ENCODE results near the gene AZI2.

Gene AZI2

DNA sequence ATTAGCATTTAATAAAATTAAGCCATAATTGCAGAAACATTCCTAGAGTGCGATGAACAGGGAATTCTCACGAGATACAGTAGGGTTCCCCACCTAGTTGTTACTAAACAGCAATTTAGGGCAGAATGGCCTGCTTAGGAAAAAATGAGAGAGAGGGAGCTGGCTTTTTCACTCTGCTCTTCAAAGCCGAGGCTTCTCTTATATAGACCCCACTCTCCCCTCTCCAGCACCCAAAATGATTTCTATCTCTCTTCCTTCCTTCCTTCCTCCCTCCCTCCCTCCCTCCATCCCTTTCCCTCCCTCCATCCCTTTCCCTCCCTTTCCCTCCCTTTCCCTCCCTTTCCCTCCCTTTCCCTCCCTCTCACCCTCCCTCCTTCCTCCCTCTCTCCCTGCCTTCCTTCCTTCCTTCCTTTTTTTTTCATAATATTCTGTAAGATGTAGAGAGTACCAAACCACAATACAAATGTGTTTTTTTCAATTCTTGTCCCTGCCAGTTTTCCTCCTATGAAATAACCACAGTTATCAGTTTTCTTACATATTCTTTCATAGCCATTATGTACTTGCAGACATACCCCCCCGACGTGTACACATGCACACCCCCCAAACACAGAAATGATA is 48.2 kb downstream of the AZI2 start:
- no peak for DNase-seq

DNA sequence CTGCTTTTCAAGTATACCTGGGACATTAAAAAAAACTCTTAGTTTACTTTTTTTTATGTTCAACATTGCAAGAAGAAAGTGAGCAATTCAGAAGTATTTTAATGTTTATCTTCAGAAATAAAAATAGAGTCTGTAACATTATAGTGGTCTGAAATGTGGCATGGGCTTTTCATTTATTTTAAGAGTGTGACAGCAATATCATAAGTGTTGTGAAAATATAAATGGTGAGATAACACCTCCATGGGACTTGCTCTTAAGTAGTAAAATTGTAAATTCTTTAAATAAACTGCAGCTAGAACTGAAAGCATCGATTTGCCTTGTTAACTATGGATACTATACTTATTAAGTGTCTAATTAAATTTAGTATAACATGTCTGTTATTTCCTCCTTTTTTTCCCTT is 48.9 kb downstream of the AZI2 start:
- no peak for DNase-seq

DNA sequence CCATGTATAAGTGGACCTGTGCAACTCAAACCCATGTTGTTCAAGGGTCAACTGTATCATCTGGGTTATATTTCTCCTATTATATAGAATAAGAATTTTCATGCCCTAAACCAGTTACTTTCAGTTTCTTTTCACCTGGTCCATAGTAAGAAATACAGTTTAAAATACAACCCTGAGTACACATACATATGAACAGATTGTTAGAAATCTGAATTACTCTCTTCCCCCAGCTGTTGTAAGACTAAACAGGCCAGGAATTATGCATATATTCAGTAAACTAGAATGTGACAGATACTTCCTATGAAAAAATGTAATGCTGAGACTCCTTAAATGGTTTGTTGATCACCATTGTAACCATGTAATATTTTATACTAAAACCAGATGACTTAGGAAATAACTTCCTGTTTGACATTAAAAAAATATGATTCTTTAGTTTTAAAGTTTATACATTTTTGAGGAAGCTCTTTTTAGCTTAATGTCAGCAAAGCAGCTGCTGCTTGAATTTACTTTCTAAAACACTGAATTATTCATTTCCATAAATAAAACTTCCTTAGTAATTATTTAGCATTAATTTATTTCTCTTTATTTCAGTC is 52.6 kb downstream of the AZI2 start:
- no peak for DNase-seq

DNA sequence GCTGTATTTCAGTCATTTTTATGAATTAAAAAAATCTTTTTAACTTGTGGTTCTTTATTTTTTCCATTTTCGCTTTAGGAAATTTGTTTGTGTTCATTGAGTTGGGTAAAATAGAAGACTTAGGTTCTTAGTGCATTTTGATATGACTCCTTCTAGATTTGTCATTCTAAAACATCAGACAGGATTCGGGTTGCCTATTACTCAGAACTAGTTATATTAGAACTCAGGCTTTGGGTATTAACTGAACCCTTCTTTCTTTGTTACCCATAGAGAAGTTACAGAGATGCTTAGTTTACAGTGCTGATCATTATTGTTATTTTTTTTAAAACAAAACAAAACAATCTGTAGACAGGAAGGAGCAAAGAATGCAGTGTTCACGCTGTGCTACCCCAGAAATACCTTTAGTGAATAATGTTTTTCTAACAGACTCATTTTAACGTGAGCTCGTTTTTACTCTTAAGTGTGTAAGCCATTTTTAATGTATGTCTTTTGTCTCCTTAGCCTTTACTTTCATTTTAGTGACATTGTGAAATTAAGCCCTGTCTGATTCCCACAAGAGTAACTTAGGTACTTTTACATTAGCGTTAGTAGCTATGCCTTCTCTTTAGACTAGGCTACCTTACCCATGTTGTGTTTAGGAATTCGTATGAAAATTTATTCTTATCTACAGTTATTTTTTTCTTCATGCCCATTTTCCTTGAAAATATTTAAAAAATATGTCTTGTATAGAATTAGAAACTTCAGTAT is 53.8 kb downstream of the AZI2 start:
- DNase-seq = no peak

DNA sequence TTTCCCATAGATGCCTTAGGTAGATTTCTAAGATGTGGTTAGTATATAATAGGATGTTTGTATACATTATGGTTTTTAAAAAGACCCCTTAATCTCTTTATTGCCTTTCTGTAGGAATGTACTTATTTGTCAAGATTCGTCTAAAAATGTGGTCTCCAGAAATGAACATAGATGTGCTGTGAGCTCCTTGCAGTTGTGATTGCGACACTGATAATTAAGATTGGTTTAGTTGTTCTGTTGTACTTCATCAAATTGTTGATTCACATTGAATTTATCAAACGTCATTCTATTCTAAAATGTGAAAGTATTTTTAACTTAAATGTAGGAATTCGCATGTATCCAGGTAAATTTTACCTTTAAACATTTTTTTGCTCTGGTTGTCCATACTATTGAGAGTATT is 56.0 kb downstream of the AZI2 start:
- no peak for DNase-seq

DNA sequence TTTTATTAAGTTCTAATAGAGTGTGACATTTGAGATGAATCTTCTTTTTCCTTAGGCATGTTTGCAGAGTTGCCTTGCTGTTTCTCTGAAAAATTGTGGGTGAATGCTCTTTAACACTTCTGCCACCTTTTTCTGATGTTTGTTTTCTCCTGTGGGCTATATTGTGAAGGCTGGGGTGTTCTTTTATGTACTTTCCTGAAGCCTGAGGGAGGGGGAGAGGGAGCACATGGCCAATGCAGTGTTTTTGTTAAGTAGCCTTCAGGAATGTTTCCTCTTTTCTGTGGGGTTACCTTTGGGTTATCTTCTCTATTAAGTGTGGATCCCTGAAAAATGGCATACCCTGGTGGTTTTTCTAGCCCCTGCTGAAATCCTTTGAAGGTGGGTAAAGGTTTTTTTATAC is 57.0 kb downstream of the AZI2 start:
- DNase-seq = no peak

DNA sequence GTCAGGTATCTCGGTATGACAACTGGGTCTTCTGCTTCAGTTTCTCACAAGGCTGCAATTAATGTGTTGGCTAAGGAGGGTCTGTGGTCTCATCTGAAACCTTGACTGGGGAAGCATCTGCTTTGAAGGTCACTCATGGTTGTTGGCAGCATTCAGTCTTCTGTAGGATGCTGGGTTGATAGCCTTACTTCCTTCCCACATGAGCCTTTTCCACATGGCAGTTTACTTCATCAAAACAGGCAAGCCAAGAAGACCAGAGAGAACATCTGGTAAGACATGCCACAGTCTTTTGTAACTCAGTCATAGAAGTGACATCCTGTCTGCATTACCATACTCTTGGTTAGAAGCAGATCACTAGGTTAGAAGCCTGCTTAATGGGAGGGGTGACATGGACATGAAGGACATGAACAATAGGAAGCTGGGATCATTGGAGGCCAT is 57.7 kb downstream of the AZI2 start:
- peak; percentile 23 for DNase-seq

DNA sequence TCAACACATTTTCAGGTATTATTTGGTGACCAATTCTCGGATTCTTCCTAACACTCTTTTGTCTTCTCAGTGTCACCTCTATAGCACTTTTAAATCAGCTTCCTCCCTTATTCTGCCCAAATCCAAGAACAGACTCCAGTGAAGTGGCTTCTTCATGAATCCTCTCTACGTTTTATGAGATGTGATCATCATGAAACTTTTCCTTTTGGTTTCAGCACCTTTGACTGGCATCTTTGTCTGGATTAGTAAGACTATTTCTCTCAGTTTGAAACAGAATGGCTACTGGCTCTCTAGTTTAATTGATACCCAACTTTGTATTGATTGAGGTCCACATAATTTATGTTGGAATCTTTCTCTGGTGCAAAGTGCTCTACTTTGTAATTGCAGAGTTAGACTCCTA is 61.6 kb downstream of the AZI2 start:
- peak; percentile 14 for DNase-seq

DNA sequence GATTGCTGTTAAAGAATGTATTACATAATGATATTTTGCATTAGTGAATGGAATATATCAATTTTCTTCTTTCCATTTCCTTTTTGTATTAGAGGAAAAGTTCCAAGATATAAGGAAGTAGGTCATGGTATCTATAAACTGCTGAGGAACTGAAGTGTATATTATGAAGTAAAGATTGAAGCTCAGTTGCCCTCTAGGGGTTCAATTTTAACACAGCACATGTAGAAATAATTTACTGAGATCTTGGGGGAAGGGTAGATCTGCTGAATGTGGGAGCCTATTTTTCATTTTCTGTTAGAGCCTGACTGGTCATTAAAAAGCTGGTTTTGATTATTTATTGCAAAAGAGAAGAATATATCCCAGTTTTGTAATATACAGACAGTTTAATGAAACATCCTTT is 62.0 kb downstream of the AZI2 start:
- DNase-seq = peak; percentile 57

DNA sequence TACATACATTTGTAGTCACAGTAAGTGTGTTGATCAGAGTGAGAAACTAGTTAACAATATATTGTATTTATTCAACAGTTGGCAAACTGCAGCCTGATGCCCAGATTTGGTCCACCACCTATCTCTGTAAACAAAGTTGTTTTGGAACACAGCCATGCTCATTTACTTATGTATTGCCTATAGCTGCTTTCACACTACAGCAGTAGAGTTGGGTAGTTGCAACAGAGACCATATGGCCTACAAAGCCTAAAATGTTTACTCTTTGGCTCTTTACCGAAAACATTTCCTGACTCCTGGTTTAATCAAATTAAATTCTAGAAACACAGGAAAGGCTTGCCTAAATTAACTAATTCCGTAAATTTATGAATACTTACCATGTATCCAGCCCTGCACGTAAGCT is 67.8 kb downstream of the AZI2 start:
- no peak for DNase-seq

DNA sequence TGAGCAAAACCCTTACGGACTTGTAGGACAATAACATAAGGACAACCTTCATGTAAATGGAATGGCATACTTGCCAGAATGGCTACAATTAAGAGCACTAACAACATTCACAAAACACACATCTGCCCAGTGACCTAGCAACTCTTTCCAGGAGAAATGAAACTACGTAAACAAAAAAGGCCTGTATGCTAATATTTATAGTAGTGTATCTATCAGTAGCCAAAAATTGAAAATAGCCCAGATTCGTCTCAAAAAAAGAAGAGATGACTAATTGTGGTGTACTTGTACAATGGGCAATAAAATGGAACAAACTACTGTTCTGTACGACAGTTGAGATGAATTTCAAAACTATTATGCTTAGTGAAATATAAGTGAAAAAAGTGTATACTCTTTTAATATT is 68.9 kb downstream of the AZI2 start:
- DNase-seq = no peak

DNA sequence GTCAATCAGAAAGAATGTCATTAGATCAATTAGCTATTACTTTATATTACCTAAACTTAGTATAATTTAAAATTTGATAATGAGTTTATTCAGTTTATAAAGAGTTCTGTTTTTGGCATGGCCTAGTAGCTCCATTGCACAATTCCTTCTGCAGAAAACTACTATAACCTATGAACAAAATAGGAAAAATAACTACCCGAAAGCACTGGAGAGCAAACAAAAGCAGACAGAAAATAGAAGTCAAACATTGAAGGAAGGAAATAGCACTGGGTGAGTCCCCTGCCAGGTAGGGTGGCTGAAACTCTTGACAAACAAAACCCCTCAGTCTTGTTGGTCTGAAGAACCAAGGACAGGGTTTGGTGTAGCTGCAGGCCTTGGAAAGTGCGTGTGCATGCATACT is 69.7 kb downstream of the AZI2 start:
- DNase-seq = no peak

DNA sequence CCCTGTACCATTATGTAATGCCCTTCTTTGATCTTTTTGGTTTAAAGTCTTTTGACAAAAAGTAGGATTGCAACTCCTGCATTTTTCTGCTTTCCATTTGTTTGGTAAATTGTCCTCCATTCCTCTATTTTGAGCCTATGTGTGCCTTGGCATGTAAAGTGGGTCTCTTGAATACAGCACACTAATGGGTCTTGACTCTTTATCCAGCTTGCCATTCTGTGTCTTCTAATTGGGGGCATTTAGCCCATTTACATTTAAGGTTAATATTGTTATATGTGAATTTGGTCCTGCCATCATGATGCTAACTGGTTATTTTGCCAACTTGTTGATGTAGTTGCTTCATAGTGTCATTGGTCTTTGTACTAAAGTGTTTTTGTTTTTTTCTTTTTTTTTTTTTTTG is 74.8 kb downstream of the AZI2 start:
- no peak for DNase-seq
